ENCODE measurements around the gene NCOA6.
A peak's percentile ranks its signal among the peaks of the same experiment; 100 is the strongest.

The NCOA6 gene

GRCh38 chr20:34691838-34692237 lies 133.6 kb downstream of the NCOA6 start:
- in situ Hi-C loops (cut with MboI; ENCODE audit: low sequenced_read_pairs, unreplicated experiment) = no loop called here
- TF ChIP-seq, protein P1, sequence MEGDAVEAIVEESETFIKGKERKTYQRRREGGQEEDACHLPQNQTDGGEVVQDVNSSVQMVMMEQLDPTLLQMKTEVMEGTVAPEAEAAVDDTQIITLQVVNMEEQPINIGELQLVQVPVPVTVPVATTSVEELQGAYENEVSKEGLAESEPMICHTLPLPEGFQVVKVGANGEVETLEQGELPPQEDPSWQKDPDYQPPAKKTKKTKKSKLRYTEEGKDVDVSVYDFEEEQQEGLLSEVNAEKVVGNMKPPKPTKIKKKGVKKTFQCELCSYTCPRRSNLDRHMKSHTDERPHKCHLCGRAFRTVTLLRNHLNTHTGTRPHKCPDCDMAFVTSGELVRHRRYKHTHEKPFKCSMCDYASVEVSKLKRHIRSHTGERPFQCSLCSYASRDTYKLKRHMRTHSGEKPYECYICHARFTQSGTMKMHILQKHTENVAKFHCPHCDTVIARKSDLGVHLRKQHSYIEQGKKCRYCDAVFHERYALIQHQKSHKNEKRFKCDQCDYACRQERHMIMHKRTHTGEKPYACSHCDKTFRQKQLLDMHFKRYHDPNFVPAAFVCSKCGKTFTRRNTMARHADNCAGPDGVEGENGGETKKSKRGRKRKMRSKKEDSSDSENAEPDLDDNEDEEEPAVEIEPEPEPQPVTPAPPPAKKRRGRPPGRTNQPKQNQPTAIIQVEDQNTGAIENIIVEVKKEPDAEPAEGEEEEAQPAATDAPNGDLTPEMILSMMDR (IDR thresholded peaks at IDR 0.05; ENCODE audit: borderline replicate concordance, control extremely low read depth, extremely low read depth, insufficient read depth, missing control alignments) = no peak
- DNase-seq (ENCODE audit: low spot score) = no peak

- no peak for DNase-seq (ENCODE audit: low spot score)
- TF ChIP-seq, protein P1 (IDR thresholded peaks at IDR 0.05; ENCODE audit: borderline replicate concordance, control extremely low read depth, extremely low read depth, insufficient read depth, missing control alignments) = no peak
- in situ Hi-C loops (cut with MboI; ENCODE audit: low sequenced_read_pairs, unreplicated experiment) = no loop called here
Measured at GRCh38 chr20:34689486-34689885, 136.0 kb downstream of the NCOA6 start.

- in situ Hi-C loops (cut with MboI; ENCODE audit: low sequenced_read_pairs, unreplicated experiment) = no loop called here
- no peak for DNase-seq (ENCODE audit: low spot score)
- TF ChIP-seq, protein P1 (IDR thresholded peaks at IDR 0.05; ENCODE audit: borderline replicate concordance, control extremely low read depth, extremely low read depth, insufficient read depth, missing control alignments) = no peak
Measured at GRCh38 chr20:34683667-34684066, 141.8 kb downstream of the NCOA6 start.

DNA sequence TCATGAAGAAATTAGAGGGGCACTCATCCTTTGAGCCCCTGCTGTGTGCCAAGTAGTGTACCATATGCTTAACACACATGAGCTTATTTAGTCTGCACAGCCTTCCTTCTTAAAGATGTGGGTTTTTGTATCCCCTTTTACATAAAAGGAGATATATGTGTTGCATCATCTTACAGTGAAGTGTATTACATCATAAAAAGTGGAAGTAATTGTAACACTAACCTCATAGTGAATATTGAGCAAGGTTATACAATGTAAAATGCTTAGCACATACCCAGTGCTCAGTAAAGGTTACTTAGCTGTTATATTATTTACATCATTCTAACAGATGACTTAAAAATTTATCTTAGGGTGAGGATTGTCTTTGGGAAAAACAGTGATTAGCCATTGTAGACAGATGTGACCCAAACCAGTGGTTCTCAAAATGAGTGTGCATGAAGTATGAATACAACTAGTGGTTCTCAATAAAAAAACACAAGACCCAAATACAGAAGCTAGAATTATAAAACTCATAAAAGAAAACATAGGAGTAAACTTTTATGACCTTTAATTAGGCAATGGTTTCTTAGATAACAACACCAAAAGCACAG lies 144.8 kb downstream of the NCOA6 start:
- TF ChIP-seq, protein P1 (IDR thresholded peaks at IDR 0.05; ENCODE audit: borderline replicate concordance, control extremely low read depth, extremely low read depth, insufficient read depth, missing control alignments) = no peak
- no peak for DNase-seq (ENCODE audit: low spot score)
- in situ Hi-C loops (cut with MboI; ENCODE audit: low sequenced_read_pairs, unreplicated experiment) = no loop called here

DNA sequence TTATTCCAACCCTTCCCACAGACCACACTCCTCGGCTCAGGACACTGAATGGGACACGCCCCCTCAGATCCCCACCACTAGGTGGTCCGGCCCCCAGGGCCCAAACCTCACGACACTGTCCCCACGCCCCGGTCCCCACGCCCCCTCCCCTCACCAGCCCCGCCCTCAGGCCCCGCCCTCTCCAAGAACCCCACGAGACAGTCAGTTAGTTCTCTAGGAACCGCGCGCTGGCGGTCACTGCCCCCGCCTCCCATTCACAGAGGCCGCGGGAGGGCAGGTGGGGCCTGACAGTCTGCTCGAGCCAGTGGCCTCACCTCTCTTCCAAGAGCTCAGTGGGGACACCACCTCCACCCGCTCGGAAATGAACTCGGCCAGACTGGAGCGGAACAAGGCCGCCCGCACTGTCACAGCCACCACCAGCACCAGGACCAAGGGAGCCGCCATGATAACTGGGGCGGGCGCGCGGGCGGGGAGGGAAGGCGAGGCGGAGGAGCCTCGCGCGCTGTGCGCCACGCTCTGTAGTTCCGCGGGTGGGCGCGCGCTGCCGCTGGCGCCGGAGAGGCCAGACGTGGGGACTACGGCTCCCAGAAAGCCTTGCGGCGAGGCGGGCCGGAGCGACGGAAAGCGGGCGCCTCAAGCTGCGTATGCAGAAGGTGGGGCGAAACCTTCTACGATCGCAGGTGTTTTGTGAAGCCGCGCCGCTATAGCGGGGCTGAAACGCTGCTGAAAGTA lies 148.6 kb downstream of the NCOA6 start, which contains the start of gene PIGU:
PIGU (minus strand) TSS at position 451 of the 732 bp plus-strand sequence; CDS start at position 444, 7 bp downstream.
- in situ Hi-C loops (cut with MboI; ENCODE audit: low sequenced_read_pairs, unreplicated experiment) = no loop called here
- peak; percentile 95 for DNase-seq (ENCODE audit: low spot score)
- TF ChIP-seq, protein P1 (IDR thresholded peaks at IDR 0.05; ENCODE audit: borderline replicate concordance, control extremely low read depth, extremely low read depth, insufficient read depth, missing control alignments) = peak; percentile 4

DNA sequence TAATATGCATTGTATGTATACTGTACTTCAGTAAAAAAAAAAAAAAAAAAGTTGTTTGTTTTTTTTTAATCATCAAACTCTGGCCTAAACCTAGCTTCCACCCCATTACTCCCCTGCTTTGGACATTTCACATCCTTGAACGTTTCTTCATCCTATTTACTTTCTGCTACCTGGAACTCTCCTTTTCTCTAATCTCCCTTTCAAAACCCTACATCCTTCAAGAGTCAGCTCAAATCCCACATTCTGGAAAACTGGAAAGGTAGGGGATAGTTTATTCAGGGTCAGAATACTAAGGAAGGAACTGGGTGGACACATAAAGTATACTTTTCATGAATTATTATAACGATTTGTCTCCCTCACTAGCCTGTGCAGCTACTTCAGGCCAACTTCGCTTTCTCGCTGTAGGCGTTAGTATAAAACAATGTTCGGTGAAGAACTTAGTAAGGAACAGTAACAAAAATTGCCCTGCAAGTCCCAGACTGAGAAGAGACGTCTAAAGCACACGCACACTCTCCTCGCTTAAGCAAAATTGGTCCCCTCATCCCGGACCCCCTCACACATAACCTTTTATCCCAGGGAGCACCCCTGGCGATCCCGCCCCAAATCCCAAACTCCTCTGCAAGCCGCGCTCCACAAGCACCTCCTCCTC lies 149.3 kb downstream of the NCOA6 start:
- in situ Hi-C loops (cut with MboI; ENCODE audit: low sequenced_read_pairs, unreplicated experiment) = no loop called here
- TF ChIP-seq, protein P1 (IDR thresholded peaks at IDR 0.05; ENCODE audit: borderline replicate concordance, control extremely low read depth, extremely low read depth, insufficient read depth, missing control alignments) = no peak
- DNase-seq (ENCODE audit: low spot score) = no peak
